GM19438 (cell line): ENCODE results near the gene CNFN.

Experiments
- ATAC-seq: cut with Tn5 transposase; IDR thresholded peaks from one replicate; pipeline ENCODE4 v1.9.1; 2021; ENCODE audit warnings: low read depth; ENCODE audit not compliant: unreplicated experiment

The CNFN gene

GRCh38 chr19:42376177-42376555, 13.9 kb downstream of the CNFN start:
- ATAC-seq: no peak

GRCh38 chr19:42375415-42376176, 14.5 kb downstream of the CNFN start:
- no peak for ATAC-seq

GRCh38 chr19:42374826-42375376, 15.2 kb downstream of the CNFN start:
- no peak for ATAC-seq

- no peak for ATAC-seq
Observed at GRCh38 chr19:42370626-42371175, 19.4 kb downstream of the CNFN start.

- no peak for ATAC-seq
Observed at GRCh38 chr19:42370068-42370520, 20.0 kb downstream of the CNFN start.

- no peak for ATAC-seq
Observed at GRCh38 chr19:42369433-42370067, 20.5 kb downstream of the CNFN start.

GRCh38 chr19:42368765-42369164, 21.3 kb downstream of the CNFN start:
- ATAC-seq: no peak

GRCh38 chr19:42368360-42368759, 21.7 kb downstream of the CNFN start:
- no peak for ATAC-seq

- no peak for ATAC-seq
Observed at GRCh38 chr19:42367929-42368328, 22.2 kb downstream of the CNFN start.

- no peak for ATAC-seq
Observed at GRCh38 chr19:42366673-42367072, 23.4 kb downstream of the CNFN start.

- no peak for ATAC-seq
Observed at GRCh38 chr19:42363614-42364346, 26.3 kb downstream of the CNFN start.

- ATAC-seq: no peak
Observed at GRCh38 chr19:42362891-42363440, 27.1 kb downstream of the CNFN start.

- ATAC-seq: no peak
Observed at GRCh38 chr19:42362342-42362741, 27.8 kb downstream of the CNFN start.

- no peak for ATAC-seq
Observed at GRCh38 chr19:42361545-42361910, 28.6 kb downstream of the CNFN start.

- ATAC-seq: no peak
Observed at GRCh38 chr19:42360787-42361544, 29.1 kb downstream of the CNFN start.

- ATAC-seq: no peak
Observed at GRCh38 chr19:42357290-42357689, 32.8 kb downstream of the CNFN start.

GRCh38 chr19:42356686-42357085, 33.4 kb downstream of the CNFN start:
- ATAC-seq: no peak

GRCh38 chr19:42355896-42356295, 34.2 kb downstream of the CNFN start:
- no peak for ATAC-seq

GRCh38 chr19:42353341-42354015, 36.6 kb downstream of the CNFN start:
- no peak for ATAC-seq
